SHP77 treated with DMSO at 0.1 percent for 48 hours (cell line): ENCODE data around the gene GRID1.
"Not testable (repeated sequence)": the region's sequence is repeated elsewhere in the genome, so short reads cannot be mapped to it uniquely, and the experiment has no call there.

Experiments
- DNase-seq: peaks from one replicate; lab custom pipeline; 2025; lab: John Stamatoyannopoulos, UW

Gene GRID1

DNA sequence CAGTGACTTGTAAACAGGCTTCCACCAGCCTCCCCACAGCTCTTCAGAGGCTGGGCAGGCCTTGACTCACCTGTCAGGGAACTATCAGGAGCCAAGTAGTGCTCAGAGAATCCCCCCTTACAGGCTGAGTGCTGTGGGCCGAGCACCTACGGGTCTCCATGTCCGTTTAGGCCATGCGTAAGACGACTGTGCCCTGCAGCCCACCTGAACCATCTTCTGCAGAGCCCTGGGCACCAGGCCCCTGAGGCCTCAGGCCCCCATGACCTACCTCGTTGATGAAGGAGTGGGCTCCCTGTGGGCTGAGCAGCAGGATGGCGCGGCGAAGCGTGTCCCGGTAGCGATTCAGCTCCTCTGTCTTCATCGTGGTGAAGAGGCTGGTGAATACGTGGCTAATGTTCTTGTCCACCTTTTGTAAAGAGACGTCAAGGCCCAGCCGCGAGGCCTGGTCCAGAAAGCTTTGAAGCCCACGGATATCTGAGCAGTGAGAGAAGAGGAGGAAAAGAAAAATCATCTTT lies 228.0 kb downstream of the GRID1 start:
- DNase-seq = no peak

DNA sequence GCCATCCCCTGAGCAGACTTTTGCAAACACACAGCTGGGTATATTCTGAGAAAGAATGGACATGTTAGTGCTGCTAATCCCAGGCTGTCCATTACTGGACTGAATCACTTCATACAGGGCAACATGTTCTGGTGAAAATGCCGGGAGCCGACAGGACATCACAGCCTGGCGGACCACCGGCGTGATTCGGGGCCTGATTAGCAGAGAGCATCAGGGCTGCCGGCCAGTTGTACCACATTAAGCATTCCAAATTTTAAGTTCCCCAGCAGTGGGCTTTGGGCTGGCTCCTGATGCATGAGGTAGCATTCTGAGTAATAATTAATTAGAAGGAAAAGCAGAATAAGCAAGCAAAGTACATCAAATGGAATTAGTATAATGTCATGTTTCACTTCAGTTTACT lies 229.0 kb downstream of the GRID1 start:
- DNase-seq = no peak

DNA sequence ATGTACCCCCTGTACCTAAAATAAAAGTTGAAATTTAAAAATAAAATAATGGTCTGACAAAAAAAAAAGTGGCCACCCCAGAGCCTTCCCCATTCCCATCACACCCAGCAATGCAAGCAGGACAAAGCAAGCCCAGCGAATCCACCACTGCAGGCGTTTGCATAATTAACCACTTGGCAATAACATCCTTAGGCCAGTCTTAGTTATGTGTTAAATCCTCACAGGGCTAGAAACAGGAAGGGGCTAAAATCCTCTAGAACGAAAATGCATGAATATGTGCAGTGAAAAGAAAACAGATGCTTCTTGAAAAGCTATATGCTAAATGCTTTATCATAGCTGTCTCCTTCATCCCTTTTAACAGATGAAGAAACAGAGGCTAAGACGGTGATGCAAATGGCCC lies 229.7 kb downstream of the GRID1 start:
- no peak for DNase-seq

DNA sequence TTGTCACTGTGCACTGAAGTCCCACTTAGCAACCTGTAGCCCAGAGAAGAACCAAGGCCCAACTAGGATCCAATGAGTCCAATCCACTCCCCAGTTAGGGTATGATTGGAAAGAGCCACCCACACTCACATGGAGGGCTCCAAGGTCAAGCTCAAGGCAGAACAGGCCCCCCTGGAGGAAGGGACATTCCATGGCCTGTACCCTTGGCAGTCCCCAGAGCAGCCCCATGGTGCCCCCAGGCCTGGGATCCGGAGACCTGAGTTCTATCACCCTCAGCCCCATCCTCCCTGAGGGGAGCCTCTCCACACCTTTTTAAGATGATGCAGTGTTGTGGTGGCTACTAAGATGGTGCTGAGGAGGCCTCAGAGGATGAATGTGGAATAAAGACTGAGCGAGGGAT lies 231.4 kb downstream of the GRID1 start:
- DNase-seq = no peak

DNA sequence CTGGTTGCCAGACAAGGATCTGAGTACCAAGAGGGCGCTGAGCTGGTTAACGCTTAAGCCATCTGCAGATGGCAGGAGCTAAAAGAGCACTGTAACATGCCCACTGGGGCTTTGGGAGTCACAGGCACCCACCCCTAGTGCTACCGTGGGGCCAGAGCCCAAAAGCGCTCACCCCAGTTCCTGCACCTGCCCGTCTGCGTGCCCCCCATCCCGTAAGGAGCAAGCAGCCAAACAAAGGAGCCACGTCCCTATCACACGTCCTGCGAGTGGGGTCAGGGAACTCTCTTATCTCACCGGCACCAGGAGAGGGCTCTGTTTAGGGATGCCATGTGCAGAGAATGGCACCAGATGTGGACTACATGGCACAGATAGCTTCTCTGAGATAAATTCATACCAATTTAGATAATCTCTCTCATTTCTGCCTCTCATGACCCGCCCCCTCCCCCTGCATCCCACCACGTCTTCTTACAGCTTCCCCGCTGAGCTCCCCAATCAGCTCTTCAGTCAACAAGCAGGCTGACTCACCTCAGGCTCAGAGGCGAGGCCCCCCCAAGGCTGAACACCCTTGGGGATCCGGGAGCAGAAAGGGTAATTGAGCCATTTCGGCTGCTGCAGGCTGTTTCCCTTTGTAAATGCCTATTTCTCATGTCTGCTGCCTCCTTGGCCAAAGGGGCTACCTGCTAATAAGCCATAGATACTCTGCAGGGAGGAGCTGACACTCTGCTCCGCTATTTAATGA lies 235.7 kb downstream of the GRID1 start:
- no peak for DNase-seq

DNA sequence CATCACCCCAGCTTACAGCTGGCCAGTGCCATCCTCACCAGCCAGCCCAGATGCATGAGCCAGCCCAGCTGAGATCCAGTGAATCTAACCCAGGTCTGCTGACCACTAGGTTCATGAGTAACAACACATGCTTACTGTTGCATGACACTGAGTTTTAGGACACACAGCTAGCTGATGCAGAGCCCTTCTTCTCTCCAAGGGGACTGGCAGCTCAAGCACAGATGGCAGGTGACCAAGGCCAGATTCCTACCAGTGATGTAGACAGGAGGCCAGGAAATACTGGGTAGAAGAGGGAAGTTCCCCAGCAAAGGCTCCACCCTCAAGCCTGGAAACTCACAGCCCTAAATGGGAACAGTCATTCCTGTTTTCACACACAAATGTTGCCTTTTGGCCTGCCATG lies 236.6 kb downstream of the GRID1 start:
- DNase-seq = no peak

DNA sequence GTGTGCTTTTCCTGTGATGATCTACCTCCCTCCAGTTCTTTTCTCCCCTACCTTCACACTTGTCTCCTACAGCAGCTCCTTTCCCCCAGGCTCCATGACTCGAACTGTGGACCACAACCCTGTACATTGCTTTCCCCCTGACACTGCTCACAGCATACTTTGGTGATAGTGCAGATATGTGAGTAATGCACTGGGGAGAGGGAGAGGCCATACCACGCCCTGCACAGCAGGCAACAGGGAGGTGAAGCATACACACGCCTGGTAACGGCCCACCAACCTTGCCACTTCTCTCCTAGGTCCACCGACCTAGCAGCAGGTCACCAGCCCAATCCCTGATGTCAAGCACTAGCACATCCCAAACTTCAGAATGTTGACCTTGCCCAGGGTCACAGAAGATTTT lies 238.2 kb downstream of the GRID1 start:
- DNase-seq = no peak

DNA sequence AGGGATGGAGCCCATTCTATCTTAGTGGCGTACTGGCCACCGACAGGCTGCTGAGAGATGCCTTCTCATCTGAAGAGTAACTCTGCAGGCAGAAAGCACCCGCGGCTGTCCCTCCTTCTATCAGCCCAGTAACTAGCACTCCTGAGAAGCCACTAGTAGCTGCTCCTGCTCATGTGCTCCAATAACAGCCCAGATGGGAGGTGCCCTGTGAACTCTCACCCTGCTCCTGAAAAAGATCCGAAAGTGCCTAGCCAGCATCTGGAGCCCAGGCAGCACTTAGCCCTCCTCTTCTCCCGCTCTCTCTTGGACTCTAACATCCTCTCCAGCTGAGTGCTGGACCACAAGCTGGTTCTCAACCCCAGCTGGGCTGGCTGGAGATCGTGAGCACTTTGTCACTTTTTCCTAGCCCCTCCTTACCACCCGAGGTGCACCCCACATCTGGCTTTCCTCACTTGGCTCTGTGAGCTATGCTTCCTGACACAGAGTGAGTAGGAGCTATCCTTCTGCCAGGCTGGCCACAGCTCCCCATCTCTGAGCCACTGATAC lies 239.2 kb downstream of the GRID1 start:
- no peak for DNase-seq

DNA sequence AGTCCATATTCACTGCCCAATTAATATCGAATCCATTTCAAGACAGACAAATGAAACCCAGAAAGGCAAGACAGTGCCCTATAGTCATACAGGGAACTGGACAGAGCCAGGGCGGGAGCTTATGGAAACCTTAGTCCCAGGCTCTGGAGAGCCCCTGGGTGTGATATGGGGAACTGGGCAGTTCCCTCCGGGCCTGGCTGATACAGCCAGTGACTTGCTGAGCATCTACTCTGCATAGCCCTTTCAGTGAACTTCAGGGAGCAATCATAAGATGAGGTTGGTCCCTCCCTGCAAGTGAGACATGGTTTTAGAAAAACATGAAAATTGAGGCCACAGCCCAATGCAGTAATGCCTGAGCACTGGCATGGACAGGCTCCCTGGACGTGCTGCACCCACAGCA lies 241.9 kb downstream of the GRID1 start:
- no peak for DNase-seq

DNA sequence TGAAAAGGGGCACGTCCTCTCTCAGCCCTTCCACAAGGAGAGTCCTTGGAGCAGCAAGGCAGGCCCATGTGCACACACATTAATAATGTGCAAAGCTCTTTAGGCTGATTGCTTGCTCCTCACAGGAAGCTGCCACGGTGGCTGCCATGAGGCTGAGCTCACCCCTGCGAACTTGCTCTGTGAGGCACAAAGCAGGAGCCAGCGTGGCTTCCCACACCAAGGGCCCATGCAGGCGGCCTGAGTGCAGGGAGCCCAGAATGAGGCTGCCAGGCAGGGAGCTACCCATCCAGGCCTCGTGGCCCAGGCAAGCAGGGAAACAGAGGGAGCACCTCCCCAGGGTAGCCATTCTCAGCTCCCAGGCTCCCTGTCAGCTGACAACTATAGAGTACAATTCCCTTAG lies 242.9 kb downstream of the GRID1 start:
- DNase-seq = no peak

DNA sequence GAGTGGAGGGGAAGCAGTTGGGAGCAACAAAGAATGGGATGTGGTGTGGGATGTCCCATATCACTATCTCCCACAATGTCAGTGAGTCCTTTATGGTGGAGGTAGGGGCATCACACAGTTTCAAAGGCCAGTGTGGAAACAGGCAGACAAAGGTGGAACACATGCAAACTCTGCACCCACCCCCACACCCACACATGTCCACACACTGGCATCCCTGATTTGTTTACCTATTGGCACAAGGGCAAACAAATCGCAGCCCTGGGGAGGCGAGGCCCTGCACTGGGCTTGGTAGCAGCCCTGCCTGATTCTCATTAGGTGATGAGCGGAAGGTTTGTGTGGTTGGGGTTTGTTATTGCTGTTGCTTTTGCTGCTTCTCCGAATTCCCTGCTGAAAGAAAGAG lies 243.3 kb downstream of the GRID1 start:
- no peak for DNase-seq

DNA sequence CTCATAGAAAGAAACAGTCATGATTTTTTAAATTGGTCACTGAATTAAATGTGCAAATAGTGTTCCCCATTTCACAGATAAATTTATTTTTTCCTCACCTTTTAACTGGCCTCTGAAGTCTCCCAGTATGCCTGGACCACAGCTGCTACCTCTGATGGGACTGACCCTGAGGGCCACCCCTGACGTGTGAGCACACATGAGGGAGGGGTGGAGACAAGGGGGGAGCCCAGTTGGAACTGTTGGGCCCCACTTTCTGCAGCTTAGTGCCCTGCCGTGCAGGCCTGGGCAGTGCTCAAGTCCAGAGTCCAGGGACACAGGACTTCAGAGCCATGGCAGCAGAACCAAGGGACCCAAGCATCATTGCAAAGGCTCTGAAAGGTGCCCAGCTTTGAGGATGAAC lies 243.9 kb downstream of the GRID1 start:
- no peak for DNase-seq

DNA sequence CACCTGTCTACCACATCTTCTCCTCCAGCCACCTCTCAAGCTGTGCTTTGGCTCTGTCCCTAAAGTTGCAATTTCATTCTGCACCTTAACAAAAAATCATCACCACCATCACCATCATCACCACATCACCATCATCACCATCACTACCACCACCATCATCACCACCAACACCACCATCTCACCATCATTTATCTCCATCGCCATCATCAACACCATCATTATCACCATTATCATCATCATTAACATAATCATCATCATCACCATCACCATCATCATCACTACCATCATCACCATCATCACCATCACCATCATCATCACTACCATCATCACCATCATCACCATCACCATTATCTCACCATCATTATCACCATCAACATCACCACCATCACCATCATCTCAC lies 245.4 kb downstream of the GRID1 start:
- DNase-seq = no peak

DNA sequence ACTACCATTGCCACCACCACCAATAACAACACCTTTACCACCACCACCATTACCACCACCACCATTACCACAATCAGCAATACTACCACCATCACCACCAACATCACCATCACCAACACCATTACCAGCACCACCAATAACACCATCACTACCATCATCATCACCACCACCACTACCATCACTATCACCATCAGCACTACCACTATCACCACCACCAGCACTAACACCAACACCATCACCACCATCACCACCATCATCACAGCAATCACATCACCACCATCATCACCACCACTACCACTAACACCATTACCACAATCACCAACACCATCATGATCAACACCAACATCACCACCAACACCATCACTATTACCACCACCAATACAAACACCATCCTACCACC lies 249.5 kb downstream of the GRID1 start:
- DNase-seq = no peak

DNA sequence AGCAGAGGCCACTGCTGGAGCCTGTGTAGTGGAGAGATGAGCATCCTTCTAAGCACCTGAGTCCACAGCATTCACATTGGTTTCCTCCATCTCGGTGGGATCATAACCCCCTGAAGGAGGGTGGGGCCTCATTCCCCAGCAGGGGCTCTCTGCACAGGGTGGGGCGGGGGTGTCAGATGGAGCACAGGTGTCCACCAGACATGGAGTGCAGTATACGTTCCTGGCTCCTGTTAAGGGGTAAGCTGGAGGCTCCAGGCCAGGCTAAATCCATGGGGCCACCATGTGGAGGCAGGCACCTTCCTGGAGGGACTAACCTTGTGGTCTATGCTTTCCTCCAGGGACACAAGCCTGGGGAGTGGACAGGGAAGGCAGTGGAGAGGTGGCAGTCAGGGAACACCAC lies 252.6 kb downstream of the GRID1 start:
- no peak for DNase-seq

DNA sequence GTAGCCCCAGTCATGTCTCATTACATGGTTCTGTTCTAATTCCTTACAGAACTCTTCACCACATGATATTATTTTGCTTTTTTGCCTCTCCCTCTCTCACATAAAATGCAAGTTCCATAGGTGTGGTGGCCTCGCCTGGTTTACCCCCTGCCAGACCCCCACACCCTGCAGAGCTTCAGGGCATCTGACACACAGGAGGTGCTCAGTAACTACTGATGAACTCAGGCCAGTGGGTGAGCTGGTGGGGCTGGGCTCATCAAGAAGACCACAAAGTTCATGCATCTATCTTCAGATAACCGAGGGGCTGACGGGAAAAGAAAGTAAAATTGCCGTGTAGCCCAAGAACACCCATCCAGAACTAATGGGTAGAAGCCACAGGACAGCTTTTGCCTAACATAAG lies 253.1 kb downstream of the GRID1 start:
- no peak for DNase-seq

DNA sequence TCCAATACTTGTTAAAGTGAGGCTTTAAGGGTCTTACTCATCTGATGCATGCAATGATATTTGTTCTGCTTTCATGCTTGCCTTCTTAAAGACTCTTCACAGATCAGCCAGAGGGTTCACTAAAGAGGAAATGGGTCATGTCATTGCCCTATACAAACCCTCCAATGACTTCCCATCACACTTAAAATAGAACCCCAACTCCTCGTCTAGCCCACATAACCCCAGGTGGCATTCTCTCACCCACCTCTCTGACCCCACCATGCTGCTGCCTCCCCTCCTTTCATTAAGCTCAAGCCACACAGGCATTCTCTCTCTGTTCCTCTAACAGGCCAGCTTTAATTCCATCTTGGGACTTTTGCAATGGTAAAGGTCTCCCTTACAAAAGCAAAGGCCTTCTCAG lies 253.6 kb downstream of the GRID1 start:
- DNase-seq = no peak

DNA sequence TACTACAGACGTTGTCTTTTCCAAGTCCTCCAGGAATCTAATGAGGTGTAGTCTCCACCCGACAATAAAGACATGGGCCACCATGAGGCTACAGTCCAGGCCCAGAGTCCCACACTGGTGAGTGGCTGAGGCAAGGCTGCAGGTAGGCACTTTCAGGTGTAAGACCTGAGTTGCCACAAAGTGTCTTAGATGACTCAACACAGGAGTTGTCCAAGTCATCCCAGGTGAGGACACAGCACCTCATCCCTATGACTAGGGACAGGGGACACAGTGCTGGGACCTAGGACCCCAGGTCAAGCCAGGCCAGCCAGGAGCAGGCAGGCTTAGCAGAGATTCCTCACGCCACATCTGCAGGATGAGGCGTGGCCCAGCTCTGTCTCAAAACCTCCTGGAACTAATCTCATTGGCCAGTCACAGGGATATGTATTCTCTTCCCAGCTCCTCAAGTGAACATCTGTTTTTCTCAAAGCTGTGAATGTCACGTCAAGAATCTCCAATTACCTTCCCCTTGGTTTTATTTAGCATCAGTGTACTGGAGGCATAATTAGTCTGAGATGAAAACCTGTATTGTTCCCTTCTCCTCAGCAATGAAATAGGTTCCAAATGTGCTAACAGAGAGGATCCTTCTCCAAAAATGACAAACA lies 254.6 kb downstream of the GRID1 start:
- no peak for DNase-seq

DNA sequence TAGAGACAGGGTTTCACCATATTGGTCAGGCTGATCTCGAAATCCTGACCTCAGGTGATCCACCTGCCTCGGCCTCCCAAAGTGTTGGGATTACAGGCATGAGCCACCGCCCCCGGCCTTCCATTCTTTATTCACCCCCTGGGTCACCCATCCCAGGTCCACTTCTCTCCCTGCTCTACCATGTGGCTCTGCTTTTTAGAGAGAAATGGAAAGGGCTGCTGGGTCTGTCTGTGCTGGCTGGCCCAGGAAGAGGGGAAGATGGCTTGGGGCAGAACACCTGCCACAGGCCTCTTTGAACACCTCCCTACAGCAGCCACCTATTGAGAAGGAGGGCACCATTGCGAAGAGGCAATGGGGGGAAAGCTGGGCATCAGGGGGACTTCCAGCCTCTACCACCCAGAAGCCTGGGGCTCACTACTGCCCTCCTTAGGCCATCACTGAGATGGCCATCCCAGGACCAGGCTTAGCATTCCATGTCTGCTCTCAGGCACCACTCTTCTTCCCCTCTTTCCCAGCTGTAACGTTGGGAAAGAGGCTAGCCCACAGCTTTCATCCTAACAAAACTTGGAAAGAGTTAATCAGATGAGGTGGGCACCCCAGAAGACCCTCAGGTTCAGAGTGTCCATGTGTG lies 256.3 kb downstream of the GRID1 start:
- no peak for DNase-seq

DNA sequence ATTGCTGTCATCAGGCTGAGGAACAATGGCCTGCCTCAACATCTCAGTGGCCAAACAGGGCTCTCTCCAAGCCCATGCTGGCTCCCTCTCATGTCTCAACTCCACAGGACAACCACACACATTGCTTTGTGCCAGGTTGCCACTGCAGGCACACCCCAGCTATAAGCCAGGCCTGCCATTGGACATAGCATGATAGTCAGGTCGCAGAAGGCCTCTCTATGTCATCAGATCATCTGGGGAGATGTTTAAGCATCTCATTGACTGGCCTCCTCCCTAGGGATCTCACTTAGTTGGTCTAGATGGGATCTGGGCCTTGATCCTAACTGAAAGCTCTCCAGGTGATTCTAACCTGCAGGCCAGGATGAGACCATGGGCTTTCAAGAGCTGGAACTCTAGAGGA lies 257.2 kb downstream of the GRID1 start:
- DNase-seq = no peak

DNA sequence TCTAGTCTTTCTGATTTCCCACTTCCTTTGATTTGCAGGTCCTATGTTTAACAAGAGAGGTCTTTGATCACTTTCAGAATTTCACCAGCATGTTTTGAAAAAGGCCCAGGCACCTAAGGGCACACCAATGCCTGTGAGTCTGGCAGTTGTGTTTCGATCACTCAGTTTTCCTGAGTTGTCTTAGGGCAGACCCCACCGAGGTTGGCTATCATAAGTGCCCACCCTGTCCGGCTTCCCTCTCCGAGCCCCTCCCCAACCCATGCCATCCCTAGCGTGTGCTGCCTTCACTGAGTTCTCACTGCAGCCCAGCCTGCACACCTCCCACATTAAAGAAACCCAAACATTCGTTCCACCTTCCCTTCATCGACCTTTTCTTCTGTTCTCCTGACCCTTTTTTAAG lies 257.9 kb downstream of the GRID1 start:
- no peak for DNase-seq

DNA sequence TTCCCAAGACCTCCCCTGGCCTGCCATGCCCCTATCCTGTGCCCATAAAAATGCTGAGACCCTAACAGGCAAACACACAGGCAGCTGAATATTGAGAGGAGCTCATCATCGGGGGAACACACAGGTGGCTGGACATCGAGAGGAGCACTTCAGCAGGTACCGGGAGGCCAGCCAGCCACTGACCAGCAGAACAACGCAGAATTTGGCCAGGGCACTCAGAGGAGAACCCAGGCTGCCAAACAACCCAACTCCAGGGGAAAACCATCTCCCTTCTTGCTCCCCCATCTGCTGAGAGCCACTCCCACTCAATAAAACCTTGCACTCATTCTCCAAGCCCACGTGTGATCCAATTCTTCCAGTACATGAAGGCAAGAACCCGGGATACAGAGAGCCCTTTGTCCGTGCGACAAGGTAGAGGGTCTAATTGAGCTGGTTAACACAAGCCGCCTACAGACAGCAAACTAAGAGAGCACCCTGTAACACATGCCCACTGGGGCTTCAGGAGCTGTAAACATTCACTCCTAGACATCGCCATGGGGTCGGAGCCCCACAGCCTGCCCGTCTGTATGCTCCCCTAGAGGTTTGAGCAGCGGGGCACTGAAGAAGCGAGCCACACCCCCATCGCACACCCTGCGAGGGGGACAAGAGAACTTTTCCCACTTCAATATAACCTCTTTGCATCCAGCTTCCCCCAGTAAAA lies 258.8 kb downstream of the GRID1 start:
- not testable (repeated sequence) for DNase-seq
